Retinal pigment epithelial cell (primary cell): ENCODE results near the gene ATP6AP2.

Source experiments
- DNase-seq: peaks from one replicate; pipeline ENCODE4 v3.0.0-alpha.2; 2010; ENCODE audit warnings: low read depth
- H3K4me3 ChIP-seq: 2 replicates; pipeline ENCODE4 v1.5.1; 2011; ENCODE audit warnings: mild to moderate bottlenecking, low read length, control low read depth, moderate library complexity
- CTCF ChIP-seq: conservative IDR thresholded peaks from 2 replicates; pipeline ENCODE4 v1.5.1; 2011; ENCODE audit warnings: low read depth, low read length, control low read depth, inconsistent platforms

The ATP6AP2 gene

GRCh38 chrX:40542972-40543371 lies 37.8 kb upstream of the ATP6AP2 start:
- no peak for TF ChIP-seq CTCF
- H3K4me3 ChIP-seq: no peak overlapping the region
- DNase-seq: no peak

GRCh38 chrX:40543661-40544328 lies 37.0 kb upstream of the ATP6AP2 start:
- peak; percentile 86 for TF ChIP-seq CTCF
- DNase-seq: peak; percentile 11
- peak overlapping the region; percentile 2 for H3K4me3 ChIP-seq

GRCh38 chrX:40544343-40545266 lies 36.2 kb upstream of the ATP6AP2 start:
- no peak for DNase-seq
- no peak for TF ChIP-seq CTCF
- peak overlapping the region; percentile 2 for H3K4me3 ChIP-seq

- H3K4me3 ChIP-seq: no peak overlapping the region
- no peak for DNase-seq
- no peak for TF ChIP-seq CTCF
These were observed 33.9 kb upstream of the ATP6AP2 start for GRCh38 chrX:40546870-40547269.

GRCh38 chrX:40550066-40550465 lies 30.7 kb upstream of the ATP6AP2 start:
- DNase-seq: no peak
- H3K4me3 ChIP-seq: no peak overlapping the region
- TF ChIP-seq CTCF: no peak

GRCh38 chrX:40552768-40553167 lies 28.0 kb upstream of the ATP6AP2 start:
- H3K4me3 ChIP-seq: no peak overlapping the region
- no peak for DNase-seq
- peak; percentile 28 for TF ChIP-seq CTCF

GRCh38 chrX:40558590-40558989 lies 22.2 kb upstream of the ATP6AP2 start:
- DNase-seq: no peak
- no peak for TF ChIP-seq CTCF
- H3K4me3 ChIP-seq: no peak overlapping the region
